Measurements from ENCODE around the gene TDRD5. TPM values are rescaled to one million over a fixed set of nuclear protein-coding genes. Genes with fewer than 3 reads are reported as not detected.

Gene TDRD5
- polyA plus RNA-seq, 2 of the 4 experiments (the other 2 are of a cell fraction): 0.26 to 0.37 TPM

- TF ChIP-seq GATA3 (IDR thresholded peaks at IDR 0.05; ENCODE audit: borderline replicate concordance): no peak
- TF ChIP-seq HES2 (IDR thresholded peaks at IDR 0.05): no peak
- TF ChIP-seq E2F6 (IDR thresholded peaks at IDR 0.05; ENCODE audit: borderline replicate concordance, low read depth): no peak
Measured at GRCh38 chr1:179554427-179554826, 37.2 kb upstream of the TDRD5 start (continued).

DNA sequence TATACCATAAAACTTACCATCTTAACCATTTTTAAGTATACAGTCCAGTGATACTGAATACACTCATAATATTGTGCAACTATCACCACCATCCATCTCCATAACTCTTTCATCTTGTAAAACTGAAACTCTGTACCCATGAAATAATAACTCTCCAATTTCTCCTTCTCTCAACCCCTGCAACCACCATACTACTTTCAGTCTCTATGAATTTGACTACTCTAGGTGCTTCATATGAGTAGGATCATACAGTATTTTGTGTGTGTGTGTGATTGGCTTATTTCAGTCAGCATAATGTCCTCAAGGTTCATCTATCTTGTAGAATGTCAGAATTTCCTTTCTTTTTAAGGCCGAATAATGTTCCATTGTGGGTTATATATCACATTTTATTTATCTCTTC is 33.6 kb upstream of the TDRD5 start:
- no peak for DNase-seq (ENCODE audit: low read depth in 1 of 2, low spot score in 1 of 2)
- Histone ChIP-seq H3K9me3 (no peaks in the 10 kb centered on the region), H3K27ac (no peak overlapping the region), H3K4me1 (no peaks in the 10 kb centered on the region), H3K4me3 (no peak overlapping the region), H3K4me2 (no peak overlapping the region)
- ChIA-PET POLR2A (no interaction called here), CTCF (no interaction called here)
- 28% methylated on average over 1 of the region's 1 CpG for WGBS (ENCODE audit: missing lambda C conversion rate)
- no peak for FAIRE-seq
- no peak for ATAC-seq
- TF ChIP-seq HOXB13 (CRISPR knock-in tag; IDR thresholded peaks at IDR 0.05; ENCODE audit: low read depth): no peak
- TF ChIP-seq CHD4 (IDR thresholded peaks at IDR 0.05; ENCODE audit: borderline replicate concordance): no peak
- TF ChIP-seq, protein P1, sequence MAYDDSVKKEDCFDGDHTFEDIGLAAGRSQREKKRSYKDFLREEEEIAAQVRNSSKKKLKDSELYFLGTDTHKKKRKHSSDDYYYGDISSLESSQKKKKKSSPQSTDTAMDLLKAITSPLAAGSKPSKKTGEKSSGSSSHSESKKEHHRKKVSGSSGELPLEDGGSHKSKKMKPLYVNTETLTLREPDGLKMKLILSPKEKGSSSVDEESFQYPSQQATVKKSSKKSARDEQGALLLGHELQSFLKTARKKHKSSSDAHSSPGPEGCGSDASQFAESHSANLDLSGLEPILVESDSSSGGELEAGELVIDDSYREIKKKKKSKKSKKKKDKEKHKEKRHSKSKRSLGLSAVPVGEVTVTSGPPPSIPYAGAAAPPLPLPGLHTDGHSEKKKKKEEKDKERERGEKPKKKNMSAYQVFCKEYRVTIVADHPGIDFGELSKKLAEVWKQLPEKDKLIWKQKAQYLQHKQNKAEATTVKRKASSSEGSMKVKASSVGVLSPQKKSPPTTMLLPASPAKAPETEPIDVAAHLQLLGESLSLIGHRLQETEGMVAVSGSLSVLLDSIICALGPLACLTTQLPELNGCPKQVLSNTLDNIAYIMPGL (CRISPR knock-in tag; IDR thresholded peaks at IDR 0.05; ENCODE audit: borderline replicate concordance): no peak
- TF ChIP-seq HOXB5 (CRISPR knock-in tag; IDR thresholded peaks at IDR 0.05): no peak
- no peak for TF ChIP-seq KDM1A (IDR thresholded peaks at IDR 0.05; ENCODE audit: low read depth)
- no peak for TF ChIP-seq ZNF302 (CRISPR knock-in tag; IDR thresholded peaks at IDR 0.05)
- no peak for TF ChIP-seq FOSB (CRISPR knock-in tag; IDR thresholded peaks at IDR 0.05)
- TF ChIP-seq ELK1 (IDR thresholded peaks at IDR 0.05; ENCODE audit: low read depth, low read length): no peak

DNA sequence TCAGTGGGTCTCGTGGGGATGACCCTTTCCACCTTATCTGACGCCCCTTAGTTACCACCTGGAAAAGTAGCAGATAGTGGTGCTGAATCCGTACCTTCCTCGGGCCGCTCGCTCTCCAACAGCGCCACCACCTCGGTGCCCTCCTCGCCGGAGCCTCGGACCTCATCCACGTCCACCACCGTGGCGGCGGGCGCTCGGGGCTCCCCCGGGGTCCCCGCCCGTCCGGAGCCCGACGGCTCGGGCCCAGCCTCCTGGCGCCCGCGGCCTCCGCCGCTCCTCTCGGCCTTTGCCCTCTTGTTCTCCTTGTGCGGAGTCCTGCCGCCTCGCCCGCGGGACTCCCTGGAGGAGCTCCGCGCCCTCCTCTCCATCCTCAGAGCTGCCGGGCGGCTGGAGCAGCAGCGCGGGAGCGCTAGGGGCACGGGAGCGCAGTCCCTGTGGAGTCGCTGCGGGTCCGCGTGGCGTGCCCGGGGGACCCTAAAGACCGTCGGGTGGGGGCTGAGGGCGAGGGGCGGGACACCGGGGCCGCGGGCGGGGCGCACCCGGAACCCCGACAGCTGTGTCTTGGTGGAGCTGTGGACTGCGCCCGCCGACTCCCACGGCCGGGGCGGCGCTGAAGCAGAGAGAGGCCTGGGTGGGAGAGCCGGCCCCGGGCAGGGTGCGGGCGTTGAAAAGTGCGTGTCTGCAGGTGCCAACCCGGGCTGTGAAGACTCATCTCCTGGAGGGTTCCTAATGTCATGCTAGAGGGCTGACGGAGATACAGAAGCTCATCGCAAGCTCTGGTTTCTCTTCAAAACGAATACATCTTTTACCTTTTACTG is 15.9 kb upstream of the TDRD5 start, which contains the start of gene NPHS2:
TSS of gene NPHS2 (minus strand) at position 452 of the 818 bp plus-strand sequence. CDS start at position 368, 84 bp downstream.
- TF ChIP-seq FOSB (CRISPR knock-in tag; IDR thresholded peaks at IDR 0.05) (no peak), EHMT2 (IDR thresholded peaks at IDR 0.05; ENCODE audit: low read depth) (no peak), USF2 (IDR thresholded peaks at IDR 0.05) (no peak)
- ATAC-seq: peak in 1 of 2 experiments; percentile 10; a peak in 1 of 6 replicates
- H3K4me1 ChIP-seq: no peaks in the 10 kb centered on the region
- DNase-seq (ENCODE audit: low read depth in 1 of 2, low spot score in 1 of 2): no peak
- H3K27ac ChIP-seq: no peak within 1 kb of the TSS
- ChIA-PET CTCF (no interaction called here), POLR2A (no interaction called here)
- H3K4me2 ChIP-seq: no peak within 1 kb of the TSS
- no peaks in the 10 kb centered on the region for H3K9me3 ChIP-seq
- H3K4me3 ChIP-seq: no peak within 1 kb of the TSS
- FAIRE-seq: no peak
- WGBS (ENCODE audit: missing lambda C conversion rate): 60% methylated on average over 37 of the region's 77 CpGs

DNA sequence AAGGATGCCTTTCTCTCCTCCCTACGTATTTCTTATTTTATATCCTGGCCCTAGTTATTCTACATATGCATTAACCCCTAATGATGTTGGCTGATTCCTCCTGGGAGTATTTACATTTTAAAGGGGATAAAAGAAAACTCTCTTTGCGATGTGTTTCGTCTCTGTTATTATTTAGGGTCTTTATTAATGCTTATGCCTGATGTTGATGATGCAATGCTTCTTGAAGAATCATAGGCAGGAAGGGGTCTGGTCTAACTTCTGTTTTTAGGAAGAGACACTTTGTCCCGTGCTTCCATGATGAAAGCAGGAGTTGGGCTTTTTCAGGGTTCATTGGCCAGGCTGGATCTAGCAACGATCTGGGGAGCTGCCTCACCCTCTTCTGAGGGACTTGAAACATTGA is 15.1 kb upstream of the TDRD5 start:
- Histone ChIP-seq H3K4me3 (no peak overlapping the region), H3K9me3 (no peaks in the 10 kb centered on the region), H3K27ac (no peak overlapping the region), H3K4me2 (no peak overlapping the region), H3K4me1 (no peaks in the 10 kb centered on the region)
- ChIA-PET CTCF (interaction anchor here (1.5 kb wide), 1 partner anchor 10 kb away, joined by 5 read pairs; no protein-coding TSS in a partner anchor), POLR2A (no interaction called here)
- TF ChIP-seq ZNF302 (CRISPR knock-in tag; IDR thresholded peaks at IDR 0.05): no peak
- TF ChIP-seq FOXS1 (CRISPR knock-in tag; IDR thresholded peaks at IDR 0.05): no peak
- no peak for TF ChIP-seq POLR2A (IDR thresholded peaks at IDR 0.05; ENCODE audit: low read length)
- TF ChIP-seq MAZ (IDR thresholded peaks at IDR 0.05; ENCODE audit: borderline replicate concordance, low read depth, low read length): no peak
- TF ChIP-seq HEYL (CRISPR knock-in tag; IDR thresholded peaks at IDR 0.05): no peak
- no peak for TF ChIP-seq CBX2 (IDR thresholded peaks at IDR 0.05; ENCODE audit: borderline replicate concordance, low read depth)
- TF ChIP-seq, protein P2, sequence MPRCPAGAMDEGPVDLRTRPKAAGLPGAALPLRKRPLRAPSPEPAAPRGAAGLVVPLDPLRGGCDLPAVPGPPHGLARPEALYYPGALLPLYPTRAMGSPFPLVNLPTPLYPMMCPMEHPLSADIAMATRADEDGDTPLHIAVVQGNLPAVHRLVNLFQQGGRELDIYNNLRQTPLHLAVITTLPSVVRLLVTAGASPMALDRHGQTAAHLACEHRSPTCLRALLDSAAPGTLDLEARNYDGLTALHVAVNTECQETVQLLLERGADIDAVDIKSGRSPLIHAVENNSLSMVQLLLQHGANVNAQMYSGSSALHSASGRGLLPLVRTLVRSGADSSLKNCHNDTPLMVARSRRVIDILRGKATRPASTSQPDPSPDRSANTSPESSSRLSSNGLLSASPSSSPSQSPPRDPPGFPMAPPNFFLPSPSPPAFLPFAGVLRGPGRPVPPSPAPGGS (IDR thresholded peaks at IDR 0.05): no peak
- TF ChIP-seq RFX5 (IDR thresholded peaks at IDR 0.05): no peak
- TF ChIP-seq BHLHE40 (IDR thresholded peaks at IDR 0.05; ENCODE audit: low read depth, low read length): no peak
- FAIRE-seq (no peak), DNase-seq (ENCODE audit: low read depth in 1 of 2, low spot score in 1 of 2) (no peak), ATAC-seq (no peak)
- WGBS (ENCODE audit: missing lambda C conversion rate): 25% methylated on average over 5 of the region's 5 CpGs

Data from A549 (cell line).